A673 (cell line): ENCODE measurements around the gene SGCA. TPM values are rescaled to one million over a fixed set of nuclear protein-coding genes. Genes with fewer than 3 reads are reported as not detected.

Experiments
- BruUV-seq: library from RNA; stranded (reverse); fragments of 400-500 nt; replicated peaks from 2 replicates; lab custom pipeline; 2021; lab: Mats Ljungman, UMichigan
- CTCF ChIA-PET: fragments of 300-600 bp; sonication (Branson Sonifier 250); formaldehyde crosslinking; loops from one replicate; lab custom pipeline; 2022; ENCODE audit warnings: antibody characterized with exemption; lab: Charles Lee
- POLR2A ChIA-PET: fragments of 300-600 bp; sonication (Branson Sonifier 250); formaldehyde crosslinking; loops from one replicate; lab custom pipeline; 2022; ENCODE audit warnings: antibody characterized with exemption; ENCODE audit not compliant: low non-redundant PET; lab: Charles Lee
- DNase-seq: peaks from one replicate; pipeline ENCODE4 v3.0.0-alpha.2; 2015; ENCODE audit warnings: low spot score
- H3K27ac ChIP-seq: fragments of 200-600 bp; sonication (generic); 2 replicates; pipeline ENCODE4 v1.5.1; 2016; ENCODE audit warnings: mixed run types, low read depth, mild to moderate bottlenecking, mixed read lengths, antibody characterized with exemption, low read length; ENCODE audit not compliant: poor library complexity, severe bottlenecking
- H3K27me3 ChIP-seq: fragments of 200-600 bp; sonication (generic); replicated peaks from 2 replicates; pipeline ENCODE4 v1.6.1; 2017; ENCODE audit warnings: mixed run types, low read depth, mild to moderate bottlenecking, mixed read lengths, antibody characterized with exemption, low read length; ENCODE audit not compliant: insufficient read depth, poor library complexity
- H3K36me3 ChIP-seq: fragments of 200-600 bp; sonication (generic); 2 replicates; pipeline ENCODE4 v1.6.1; 2016; ENCODE audit warnings: mixed run types, mild to moderate bottlenecking, mixed read lengths, antibody characterized with exemption, low read length; ENCODE audit not compliant: insufficient read depth, poor library complexity, severe bottlenecking
- H3K4me1 ChIP-seq: fragments of 200-600 bp; sonication (generic); 2 replicates; pipeline ENCODE4 v1.6.1; 2017; ENCODE audit warnings: mixed run types, mild to moderate bottlenecking, mixed read lengths, antibody characterized with exemption, low read length; ENCODE audit not compliant: insufficient read depth, poor library complexity, severe bottlenecking
- H3K4me3 ChIP-seq: fragments of 200-600 bp; sonication (generic); 2 replicates; pipeline ENCODE4 v1.5.1; 2016; ENCODE audit warnings: low read depth, mixed run types, mild to moderate bottlenecking, mixed read lengths, low read length; ENCODE audit not compliant: poor library complexity, severe bottlenecking
- H3K9me3 ChIP-seq: fragments of 200-600 bp; sonication (generic); 2 replicates; pipeline ENCODE4 v1.6.1; 2016; ENCODE audit warnings: mixed run types, low read depth, mild to moderate bottlenecking, mixed read lengths, antibody characterized with exemption, low read length; ENCODE audit not compliant: poor library complexity, severe bottlenecking
- CTCF ChIP-seq: fragments of 300-800, 200-600 bp; sonication (generic); conservative IDR thresholded peaks from 2 replicates; pipeline ENCODE4 v1.5.1; 2017; ENCODE audit warnings: low read depth, mild to moderate bottlenecking, antibody characterized with exemption, low read length, moderate library complexity, mixed read lengths
- EZH2 ChIP-seq: fragments of 200-600 bp; sonication (generic); IDR thresholded peaks from 2 replicates; pipeline ENCODE4 v1.6.1; 2017; ENCODE audit warnings: borderline replicate concordance, low read depth, mild to moderate bottlenecking, mixed read lengths, antibody characterized with exemption, low read length; ENCODE audit not compliant: poor library complexity, severe bottlenecking
- intact Hi-C: fragments of 100-400 bp; cut with micrococcal nuclease; formaldehyde crosslinking; loops from one replicate; pipeline ENCODE4 v1.10.0; 2022; ENCODE audit not compliant: unreplicated experiment
- total RNA-seq: library from RNA; stranded (reverse); gene quantifications from 2 replicates; pipeline ENCODE4 v1.2.3, GENCODE V29; 2021

SGCA gene
- total RNA-seq, 1 experiment from 2014 or later, result not detected

GRCh38 chr17:50147841-50148225 lies 18.0 kb upstream of the SGCA start:
- no peak for DNase-seq
- Histone ChIP-seq H3K4me3 (peak overlapping the region; percentile 82), H3K9me3 (no peaks in the 10 kb centered on the region), H3K27ac (peak overlapping the region; percentile 57), H3K27me3 (no peaks in the 10 kb centered on the region), H3K36me3 (peaks cover 27% of the 10 kb centered on the region), H3K4me1 (peaks cover 32% of the 10 kb centered on the region)
- TF ChIP-seq EZH2, result no peak
- no peak for TF ChIP-seq CTCF
- intact Hi-C loops, result no loop called here
- CTCF ChIA-PET, result interaction anchor here (0.5 kb wide), 1 partner anchor 780 kb away, joined by 9 read pairs; no protein-coding TSS in a partner anchor
- BruUV-seq, result no TSS peak
- POLR2A ChIA-PET, result interaction anchor here (0.6 to 0.8 kb wide), 2 partner anchors 207 to 839 kb away, joined by 3 to 7 read pairs; no protein-coding TSS in a partner anchor

- H3K9me3 ChIP-seq, result no peaks in the 10 kb centered on the region
- peaks cover 21% of the 10 kb centered on the region for H3K36me3 ChIP-seq
- no peaks in the 10 kb centered on the region for H3K27me3 ChIP-seq
- H3K27ac ChIP-seq, result peak overlapping the region; percentile 57
- BruUV-seq, result no TSS peak
- ChIA-PET POLR2A (interaction anchor here (0.8 kb wide), 1 partner anchor 208 kb away, joined by 3 read pairs; no protein-coding TSS in a partner anchor), CTCF (interaction anchor here (0.5 kb wide), 1 partner anchor 781 kb away, joined by 9 read pairs; no protein-coding TSS in a partner anchor)
- peak; percentile 55 for DNase-seq
- peaks cover 32% of the 10 kb centered on the region for H3K4me1 ChIP-seq
- no peak for TF ChIP-seq EZH2
- no peak for TF ChIP-seq CTCF
- peak overlapping the region; percentile 82 for H3K4me3 ChIP-seq
- intact Hi-C loops, result no loop called here
Observed at GRCh38 chr17:50148226-50149090, 17.3 kb upstream of the SGCA start.

GRCh38 chr17:50149091-50149416 lies 16.8 kb upstream of the SGCA start:
- no peak for TF ChIP-seq EZH2
- no peak for TF ChIP-seq CTCF
- H3K27ac ChIP-seq, result peak overlapping the region; percentile 86
- H3K36me3 ChIP-seq, result peaks cover 15% of the 10 kb centered on the region
- H3K27me3 ChIP-seq, result no peaks in the 10 kb centered on the region
- peaks cover 32% of the 10 kb centered on the region for H3K4me1 ChIP-seq
- peak overlapping the region; percentile 82 for H3K4me3 ChIP-seq
- POLR2A ChIA-PET, result no interaction called here
- H3K9me3 ChIP-seq, result no peaks in the 10 kb centered on the region
- peak; percentile 29 for DNase-seq
- CTCF ChIA-PET, result no interaction called here
- BruUV-seq, result no TSS peak
- intact Hi-C loops, result no loop called here
